WTC11 (cell line): ENCODE data around the gene ZBTB20. TPM values are rescaled to one million over a fixed set of nuclear protein-coding genes. Genes with fewer than 3 reads are reported as not detected.

Experiments
- ATAC-seq: fragments of 200-7000 bp; cut with Tn5 transposase; 2 replicates; pipeline ENCODE4 v1.10.0; 2021; ENCODE audit warnings: mild to moderate bottlenecking, moderate library complexity
- CTCF ChIA-PET: fragments of 300-600 bp; sonication (Branson Sonifier 250); formaldehyde crosslinking; loops from one replicate; lab custom pipeline; 2021; ENCODE audit warnings: antibody characterized with exemption; lab: Charles Lee
- POLR2A ChIA-PET: fragments of 350-600 bp; sonication (Branson Sonifier 250); formaldehyde crosslinking; loops from one replicate; lab custom pipeline; 2021; ENCODE audit warnings: antibody characterized with exemption; lab: Charles Lee
- DNase-seq: peaks from one replicate; pipeline ENCODE4 v3.0.0; 2021; ENCODE audit warnings: low spot score
- H3K27ac Mint-ChIP-seq: 2 replicates; pipeline ENCODE4 v1.8.0; 2021; ENCODE audit warnings: mixed read lengths
- H3K27me3 Mint-ChIP-seq: 2 replicates; pipeline ENCODE4 v1.8.0; 2021; ENCODE audit warnings: low read depth, mild to moderate bottlenecking, moderate library complexity, mixed read lengths
- H3K36me3 Mint-ChIP-seq: 2 replicates; pipeline ENCODE4 v1.8.0; 2021; ENCODE audit warnings: mixed read lengths
- H3K4me1 Mint-ChIP-seq: 2 replicates; pipeline ENCODE4 v1.8.0; 2022; ENCODE audit warnings: mixed read lengths
- H3K4me3 Mint-ChIP-seq: 2 replicates; pipeline ENCODE4 v1.8.0; 2021; ENCODE audit warnings: mild to moderate bottlenecking, moderate library complexity, mixed read lengths
- H3K9me3 Mint-ChIP-seq: 2 replicates; pipeline ENCODE4 v1.8.0; 2021; ENCODE audit warnings: mixed read lengths
- FOXJ3 ChIP-seq: sonication (generic); formaldehyde crosslinking; IDR thresholded peaks from 2 replicates; pipeline ENCODE4 v1.9.0; 2021; ENCODE audit warnings: missing genetic modification reagents, mild to moderate bottlenecking, borderline replicate concordance
- GABPB1 ChIP-seq: sonication (generic); formaldehyde crosslinking; IDR thresholded peaks from 2 replicates; pipeline ENCODE4 v1.8.1; 2023; ENCODE audit warnings: mild to moderate bottlenecking, missing genetic modification reagents
- HMGA2 ChIP-seq: fragments of 250-450 bp; sonication (Bioruptor Pico); IDR thresholded peaks from 2 replicates; pipeline ENCODE4 v1.4.0; 2021; ENCODE audit warnings: mild to moderate bottlenecking, moderate library complexity
- NFE2L1 ChIP-seq: sonication (generic); formaldehyde crosslinking; IDR thresholded peaks from 2 replicates; pipeline ENCODE4 v1.8.1; 2023; ENCODE audit warnings: missing genetic modification reagents
- NFYB ChIP-seq: sonication (generic); formaldehyde crosslinking; conservative IDR thresholded peaks from 2 replicates; pipeline ENCODE4 v1.8.0; 2022; ENCODE audit warnings: low read depth, missing genetic modification reagents
- RELA ChIP-seq: sonication (generic); formaldehyde crosslinking; IDR thresholded peaks from 2 replicates; pipeline ENCODE4 v1.8.1; 2022; ENCODE audit warnings: missing genetic modification reagents, mild to moderate bottlenecking, borderline replicate concordance
- TCF7 ChIP-seq: sonication (generic); formaldehyde crosslinking; IDR thresholded peaks from 2 replicates; pipeline ENCODE4 v1.8.0; 2022; ENCODE audit warnings: mild to moderate bottlenecking, low read depth, missing genetic modification reagents, moderate library complexity
- TEAD1 ChIP-seq: sonication (generic); formaldehyde crosslinking; IDR thresholded peaks from 2 replicates; pipeline ENCODE4 v1.8.0; 2022; ENCODE audit warnings: mild to moderate bottlenecking, missing genetic modification reagents
- ZNF219 ChIP-seq: sonication (generic); formaldehyde crosslinking; IDR thresholded peaks from 2 replicates; pipeline ENCODE4 v1.8.0; 2023; ENCODE audit warnings: missing genetic modification reagents, mild to moderate bottlenecking, borderline replicate concordance
- ZNF671 ChIP-seq: fragments of 250-450 bp; sonication (Bioruptor Pico); IDR thresholded peaks from 2 replicates; pipeline ENCODE4 v1.8.0; 2021; ENCODE audit warnings: mild to moderate bottlenecking
- total RNA-seq: library from RNA; stranded (reverse); gene quantifications from 3 replicates; pipeline ENCODE4 v1.2.3, GENCODE V29; 2021
- TF ChIP-seq, protein P1 (sequence below): sonication (generic); formaldehyde crosslinking; IDR thresholded peaks from 2 replicates; pipeline ENCODE4 v1.8.1; 2023; ENCODE audit warnings: mild to moderate bottlenecking, missing genetic modification reagents, moderate library complexity
- TF ChIP-seq, protein P2 (sequence below): sonication (generic); formaldehyde crosslinking; IDR thresholded peaks from 2 replicates; pipeline ENCODE4 v1.8.1; 2023; ENCODE audit warnings: mild to moderate bottlenecking, missing genetic modification reagents
- TF ChIP-seq, protein P3 (sequence below): sonication (generic); formaldehyde crosslinking; IDR thresholded peaks from 2 replicates; pipeline ENCODE4 v1.8.1; 2022; ENCODE audit warnings: mild to moderate bottlenecking, moderate library complexity, missing genetic modification reagents
- TF ChIP-seq, protein P4 (sequence below): fragments of 250-450 bp; sonication (Bioruptor Pico); IDR thresholded peaks from 2 replicates; pipeline ENCODE4 v1.8.0; 2021; ENCODE audit warnings: mild to moderate bottlenecking
- TF ChIP-seq, protein P5 (sequence below): sonication (generic); formaldehyde crosslinking; IDR thresholded peaks from 2 replicates; pipeline ENCODE4 v1.8.0; 2022; ENCODE audit warnings: mild to moderate bottlenecking, missing genetic modification reagents
- TF ChIP-seq, protein P6 (sequence below): sonication (generic); formaldehyde crosslinking; IDR thresholded peaks from 2 replicates; pipeline ENCODE4 v1.8.0; 2023; ENCODE audit warnings: missing genetic modification reagents
- TF ChIP-seq, protein P7 (sequence below): fragments of 250-450 bp; sonication (Bioruptor Pico); IDR thresholded peaks from 2 replicates; pipeline ENCODE4 v1.9.0; 2021; ENCODE audit warnings: mild to moderate bottlenecking

Gene ZBTB20
- total RNA-seq, 1 experiment from 2014 or later: 1.5 TPM

DNA sequence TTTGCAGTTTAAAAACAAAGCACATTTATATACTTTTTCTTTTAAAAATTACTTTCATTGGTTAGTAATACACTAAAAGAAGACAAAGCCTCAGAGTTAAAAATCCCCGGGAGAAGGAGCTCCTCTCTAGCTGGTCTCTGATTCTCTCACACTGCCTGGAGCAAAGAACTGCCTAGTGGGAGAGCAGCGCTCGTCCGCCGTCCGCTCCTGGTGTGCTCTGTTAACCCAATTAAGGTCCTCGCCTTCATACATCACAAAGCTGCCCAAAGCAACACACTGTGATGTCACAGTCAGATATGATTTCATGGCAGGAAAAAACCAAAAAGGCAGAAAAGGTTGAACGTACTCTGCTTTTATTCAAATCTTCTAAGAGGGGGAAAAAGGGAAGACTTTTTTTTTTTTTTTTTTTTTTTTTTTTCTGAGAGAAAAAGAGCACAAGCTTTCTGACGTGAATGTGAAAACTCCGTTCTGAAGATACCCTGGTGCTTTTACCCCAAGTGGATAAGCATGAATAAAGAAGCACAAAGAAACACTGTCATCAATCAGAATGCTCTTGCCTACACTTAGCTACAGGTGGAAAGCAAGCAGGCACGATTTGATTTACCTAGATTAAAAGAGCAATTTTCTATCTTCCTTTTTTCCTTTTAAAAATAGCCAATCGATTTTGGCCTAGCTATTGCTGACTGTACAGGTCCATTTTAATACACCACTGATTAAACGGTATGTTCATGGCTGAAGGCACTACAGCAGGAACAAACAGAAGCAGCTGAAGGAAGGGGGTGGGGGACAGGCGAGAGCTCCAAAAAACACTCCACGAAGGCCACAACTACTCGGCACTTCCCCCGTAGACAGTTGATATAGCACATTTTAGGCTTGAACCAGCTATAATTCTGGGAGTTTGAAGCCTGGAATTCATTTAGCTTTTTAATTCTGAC is 738.1 kb downstream of the ZBTB20 start (continued):
- TF ChIP-seq, protein P1, sequence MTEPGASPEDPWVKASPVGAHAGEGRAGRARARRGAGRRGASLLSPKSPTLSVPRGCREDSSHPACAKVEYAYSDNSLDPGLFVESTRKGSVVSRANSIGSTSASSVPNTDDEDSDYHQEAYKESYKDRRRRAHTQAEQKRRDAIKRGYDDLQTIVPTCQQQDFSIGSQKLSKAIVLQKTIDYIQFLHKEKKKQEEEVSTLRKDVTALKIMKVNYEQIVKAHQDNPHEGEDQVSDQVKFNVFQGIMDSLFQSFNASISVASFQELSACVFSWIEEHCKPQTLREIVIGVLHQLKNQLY (CRISPR knock-in tag): no peak

DNA sequence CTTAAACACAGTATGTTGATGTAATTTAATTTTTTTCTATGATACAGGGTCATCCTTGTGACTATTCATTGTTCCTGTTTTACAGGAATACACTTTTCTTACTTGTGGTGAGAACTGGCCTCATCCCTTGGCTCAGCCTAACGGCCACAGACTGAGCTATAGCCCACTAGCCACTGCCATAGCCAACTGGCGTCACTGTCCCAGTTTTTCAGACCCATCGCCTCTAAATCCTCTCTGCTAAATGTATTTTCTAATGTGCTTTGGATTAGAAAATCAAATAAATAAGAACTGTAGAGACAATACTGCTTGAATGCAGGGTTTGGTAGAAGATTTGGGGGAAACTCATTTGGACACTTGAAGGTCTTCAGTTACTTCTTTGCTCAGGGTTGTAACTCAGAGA is 740.2 kb downstream of the ZBTB20 start:
- H3K27ac Mint-ChIP-seq: no peak overlapping the region
- POLR2A ChIA-PET: no interaction called here
- CTCF ChIA-PET: interaction anchor here (1.3 to 3.7 kb wide), 2 partner anchors 11 to 23 kb away, joined by 3 to 18 read pairs; no protein-coding TSS in a partner anchor
- H3K36me3 Mint-ChIP-seq: no peaks in the 10 kb centered on the region
- TF ChIP-seq NFYB (CRISPR knock-in tag) (no peak), FOXJ3 (CRISPR knock-in tag) (no peak), TCF7 (CRISPR knock-in tag) (no peak), NFE2L1 (CRISPR knock-in tag) (no peak), ZNF671 (no peak), TEAD1 (CRISPR knock-in tag) (no peak)
- TF ChIP-seq, protein P2, sequence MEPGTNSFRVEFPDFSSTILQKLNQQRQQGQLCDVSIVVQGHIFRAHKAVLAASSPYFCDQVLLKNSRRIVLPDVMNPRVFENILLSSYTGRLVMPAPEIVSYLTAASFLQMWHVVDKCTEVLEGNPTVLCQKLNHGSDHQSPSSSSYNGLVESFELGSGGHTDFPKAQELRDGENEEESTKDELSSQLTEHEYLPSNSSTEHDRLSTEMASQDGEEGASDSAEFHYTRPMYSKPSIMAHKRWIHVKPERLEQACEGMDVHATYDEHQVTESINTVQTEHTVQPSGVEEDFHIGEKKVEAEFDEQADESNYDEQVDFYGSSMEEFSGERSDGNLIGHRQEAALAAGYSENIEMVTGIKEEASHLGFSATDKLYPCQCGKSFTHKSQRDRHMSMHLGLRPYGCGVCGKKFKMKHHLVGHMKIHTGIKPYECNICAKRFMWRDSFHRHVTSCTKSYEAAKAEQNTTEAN (CRISPR knock-in tag): no peak
- TF ChIP-seq, protein P3, sequence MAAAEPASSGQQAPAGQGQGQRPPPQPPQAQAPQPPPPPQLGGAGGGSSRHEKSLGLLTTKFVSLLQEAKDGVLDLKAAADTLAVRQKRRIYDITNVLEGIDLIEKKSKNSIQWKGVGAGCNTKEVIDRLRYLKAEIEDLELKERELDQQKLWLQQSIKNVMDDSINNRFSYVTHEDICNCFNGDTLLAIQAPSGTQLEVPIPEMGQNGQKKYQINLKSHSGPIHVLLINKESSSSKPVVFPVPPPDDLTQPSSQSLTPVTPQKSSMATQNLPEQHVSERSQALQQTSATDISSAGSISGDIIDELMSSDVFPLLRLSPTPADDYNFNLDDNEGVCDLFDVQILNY (CRISPR knock-in tag): no peak
- TF ChIP-seq, protein P4, sequence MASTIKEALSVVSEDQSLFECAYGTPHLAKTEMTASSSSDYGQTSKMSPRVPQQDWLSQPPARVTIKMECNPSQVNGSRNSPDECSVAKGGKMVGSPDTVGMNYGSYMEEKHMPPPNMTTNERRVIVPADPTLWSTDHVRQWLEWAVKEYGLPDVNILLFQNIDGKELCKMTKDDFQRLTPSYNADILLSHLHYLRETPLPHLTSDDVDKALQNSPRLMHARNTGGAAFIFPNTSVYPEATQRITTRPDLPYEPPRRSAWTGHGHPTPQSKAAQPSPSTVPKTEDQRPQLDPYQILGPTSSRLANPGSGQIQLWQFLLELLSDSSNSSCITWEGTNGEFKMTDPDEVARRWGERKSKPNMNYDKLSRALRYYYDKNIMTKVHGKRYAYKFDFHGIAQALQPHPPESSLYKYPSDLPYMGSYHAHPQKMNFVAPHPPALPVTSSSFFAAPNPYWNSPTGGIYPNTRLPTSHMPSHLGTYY (CRISPR knock-in tag): no peak
- TF ChIP-seq, protein P1 (CRISPR knock-in tag): no peak
- TF ChIP-seq, protein P5, sequence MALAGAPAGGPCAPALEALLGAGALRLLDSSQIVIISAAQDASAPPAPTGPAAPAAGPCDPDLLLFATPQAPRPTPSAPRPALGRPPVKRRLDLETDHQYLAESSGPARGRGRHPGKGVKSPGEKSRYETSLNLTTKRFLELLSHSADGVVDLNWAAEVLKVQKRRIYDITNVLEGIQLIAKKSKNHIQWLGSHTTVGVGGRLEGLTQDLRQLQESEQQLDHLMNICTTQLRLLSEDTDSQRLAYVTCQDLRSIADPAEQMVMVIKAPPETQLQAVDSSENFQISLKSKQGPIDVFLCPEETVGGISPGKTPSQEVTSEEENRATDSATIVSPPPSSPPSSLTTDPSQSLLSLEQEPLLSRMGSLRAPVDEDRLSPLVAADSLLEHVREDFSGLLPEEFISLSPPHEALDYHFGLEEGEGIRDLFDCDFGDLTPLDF: no peak
- no peak overlapping the region for H3K4me3 Mint-ChIP-seq
- peaks cover 51% of the 10 kb centered on the region for H3K4me1 Mint-ChIP-seq
- H3K27me3 Mint-ChIP-seq: no peaks in the 10 kb centered on the region
- ATAC-seq (no peak), DNase-seq (no peak)
- H3K9me3 Mint-ChIP-seq: no peaks in the 10 kb centered on the region

DNA sequence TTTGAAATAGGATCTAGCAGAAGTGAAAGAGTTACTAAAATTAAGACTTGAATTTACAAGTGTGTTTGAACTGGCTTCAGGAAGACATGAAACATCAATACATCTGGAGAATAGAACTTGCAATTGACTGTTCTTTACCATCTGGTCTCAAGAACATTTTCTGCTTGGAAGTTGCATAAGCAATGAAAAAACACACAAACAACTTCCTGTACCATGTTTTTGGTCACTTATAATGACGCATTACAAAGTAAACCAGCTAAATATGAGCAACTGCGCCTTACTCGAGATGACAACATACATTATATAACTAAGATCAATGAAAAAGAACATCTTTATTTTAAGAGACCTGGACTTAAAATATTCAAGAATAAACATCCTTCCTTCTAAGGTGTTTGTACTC is 740.8 kb downstream of the ZBTB20 start:
- DNase-seq (no peak), ATAC-seq (no peak)
- H3K27me3 Mint-ChIP-seq: no peaks in the 10 kb centered on the region
- H3K4me3 Mint-ChIP-seq: no peak overlapping the region
- no peaks in the 10 kb centered on the region for H3K36me3 Mint-ChIP-seq
- CTCF ChIA-PET: interaction anchor here (3.7 kb wide), 1 partner anchor 12 kb away, joined by 18 read pairs; no protein-coding TSS in a partner anchor
- POLR2A ChIA-PET: no interaction called here
- H3K27ac Mint-ChIP-seq: no peak overlapping the region
- peaks cover 45% of the 10 kb centered on the region for H3K4me1 Mint-ChIP-seq
- no peaks in the 10 kb centered on the region for H3K9me3 Mint-ChIP-seq
- TF ChIP-seq GABPB1 (CRISPR knock-in tag): no peak
- TF ChIP-seq, protein P6, sequence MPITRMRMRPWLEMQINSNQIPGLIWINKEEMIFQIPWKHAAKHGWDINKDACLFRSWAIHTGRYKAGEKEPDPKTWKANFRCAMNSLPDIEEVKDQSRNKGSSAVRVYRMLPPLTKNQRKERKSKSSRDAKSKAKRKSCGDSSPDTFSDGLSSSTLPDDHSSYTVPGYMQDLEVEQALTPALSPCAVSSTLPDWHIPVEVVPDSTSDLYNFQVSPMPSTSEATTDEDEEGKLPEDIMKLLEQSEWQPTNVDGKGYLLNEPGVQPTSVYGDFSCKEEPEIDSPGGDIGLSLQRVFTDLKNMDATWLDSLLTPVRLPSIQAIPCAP (CRISPR knock-in tag): no peak
- no peak for TF ChIP-seq HMGA2 (CRISPR knock-in tag)
- TF ChIP-seq, protein P7, sequence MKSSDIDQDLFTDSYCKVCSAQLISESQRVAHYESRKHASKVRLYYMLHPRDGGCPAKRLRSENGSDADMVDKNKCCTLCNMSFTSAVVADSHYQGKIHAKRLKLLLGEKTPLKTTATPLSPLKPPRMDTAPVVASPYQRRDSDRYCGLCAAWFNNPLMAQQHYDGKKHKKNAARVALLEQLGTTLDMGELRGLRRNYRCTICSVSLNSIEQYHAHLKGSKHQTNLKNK (CRISPR knock-in tag): no peak
- TF ChIP-seq TEAD1 (CRISPR knock-in tag): no peak
- TF ChIP-seq TCF7 (CRISPR knock-in tag): no peak
- no peak for TF ChIP-seq ZNF219 (CRISPR knock-in tag)
- no peak for TF ChIP-seq RELA
